ENCODE measurements around the gene PHACTR3. TPM values are rescaled to one million over a fixed set of nuclear protein-coding genes. Genes with fewer than 3 reads are reported as not detected.

Gene PHACTR3
- total RNA-seq, 1 donor from 2014 or later: 6.8 TPM

GRCh38 chr20:59788196-59788735 lies 183.9 kb downstream of the PHACTR3 start:
- DNase-seq (no peak), ATAC-seq (no peak)
- intact Hi-C loops (cut with micrococcal nuclease): no loop called here

DNA sequence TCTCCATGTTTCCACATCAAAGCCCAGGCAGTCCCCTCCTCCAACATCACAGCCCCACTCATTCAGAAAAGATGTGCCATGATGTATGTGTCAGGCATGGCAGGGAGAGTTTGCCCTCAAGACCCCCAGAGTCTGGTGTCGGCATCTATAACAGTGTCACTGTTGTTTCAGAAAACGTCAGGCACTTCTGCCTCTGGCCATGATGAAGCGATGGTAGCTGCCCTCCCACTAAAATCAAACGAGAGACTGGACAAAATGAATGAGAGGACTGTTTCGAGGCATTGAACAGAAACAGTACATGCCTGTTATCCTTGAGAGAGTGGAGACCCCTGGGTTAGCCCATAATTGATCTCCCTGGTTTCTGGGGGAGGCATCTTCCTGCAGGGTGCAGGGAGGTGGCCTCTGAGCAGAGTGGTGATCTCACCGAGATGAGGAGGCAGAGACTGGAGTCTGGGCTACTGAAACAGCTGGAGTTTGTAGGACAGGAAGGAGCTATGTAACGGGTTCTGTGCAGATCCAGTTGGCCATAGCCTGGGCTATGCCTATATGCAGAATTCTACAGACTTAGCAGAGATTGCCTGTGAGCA lies 184.6 kb downstream of the PHACTR3 start:
- DNase-seq (no peak), ATAC-seq (no peak)
- intact Hi-C loops (cut with micrococcal nuclease): no loop called here

DNA sequence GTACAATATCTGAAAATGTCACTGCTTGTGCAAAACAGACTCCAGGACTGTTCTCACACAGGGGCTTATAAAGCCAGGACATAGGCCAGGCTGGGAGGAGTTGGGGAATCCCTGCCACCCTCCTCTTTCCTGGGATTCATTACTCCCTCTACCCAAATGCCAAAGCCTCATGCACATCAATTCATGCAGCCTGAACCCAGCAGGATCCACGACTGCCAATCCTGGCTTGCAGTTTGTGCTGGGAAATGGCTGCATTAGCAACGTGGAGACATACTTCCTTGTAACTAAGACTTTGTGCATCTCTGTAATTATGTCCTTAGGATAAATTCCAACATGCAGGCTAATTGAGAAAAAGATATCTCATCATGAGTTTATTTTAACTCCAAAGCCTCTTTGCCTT lies 185.3 kb downstream of the PHACTR3 start:
- ATAC-seq: no peak
- no peak for DNase-seq
- intact Hi-C loops (cut with micrococcal nuclease): no loop called here

DNA sequence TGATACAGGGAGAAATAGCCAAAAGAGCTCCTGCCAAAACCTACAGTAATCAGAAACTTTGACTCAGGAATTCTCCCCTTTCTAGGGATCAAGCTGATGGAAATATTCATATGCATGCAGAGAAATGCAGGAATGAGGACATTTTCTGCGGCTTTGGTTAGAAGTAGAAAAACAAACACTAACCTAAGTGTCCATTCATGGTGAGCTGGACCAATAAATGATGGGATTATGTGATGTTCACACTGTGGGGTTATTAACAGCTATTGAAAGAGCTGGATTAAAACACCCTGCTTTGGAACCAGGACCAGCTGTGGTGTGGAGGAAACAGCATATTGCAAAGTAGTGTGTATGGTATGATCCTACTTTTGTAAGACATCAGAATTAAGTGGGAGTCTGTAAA lies 186.0 kb downstream of the PHACTR3 start:
- intact Hi-C loops (cut with micrococcal nuclease): no loop called here
- DNase-seq (no peak), ATAC-seq (no peak)

- no peak for ATAC-seq
- DNase-seq: no peak
- intact Hi-C loops (cut with micrococcal nuclease): no loop called here
Measured at GRCh38 chr20:59792300-59792699, 188.0 kb downstream of the PHACTR3 start.

GRCh38 chr20:59794555-59794954 lies 190.2 kb downstream of the PHACTR3 start:
- DNase-seq (no peak), ATAC-seq (no peak)
- intact Hi-C loops (cut with micrococcal nuclease): no loop called here

- DNase-seq (no peak), ATAC-seq (no peak)
- intact Hi-C loops (cut with micrococcal nuclease): no loop called here
Measured at GRCh38 chr20:59800309-59800708, 196.0 kb downstream of the PHACTR3 start.

- no peak for ATAC-seq
- DNase-seq: no peak
- intact Hi-C loops (cut with micrococcal nuclease): no loop called here
Measured at GRCh38 chr20:59802018-59802417, 197.7 kb downstream of the PHACTR3 start.

DNA sequence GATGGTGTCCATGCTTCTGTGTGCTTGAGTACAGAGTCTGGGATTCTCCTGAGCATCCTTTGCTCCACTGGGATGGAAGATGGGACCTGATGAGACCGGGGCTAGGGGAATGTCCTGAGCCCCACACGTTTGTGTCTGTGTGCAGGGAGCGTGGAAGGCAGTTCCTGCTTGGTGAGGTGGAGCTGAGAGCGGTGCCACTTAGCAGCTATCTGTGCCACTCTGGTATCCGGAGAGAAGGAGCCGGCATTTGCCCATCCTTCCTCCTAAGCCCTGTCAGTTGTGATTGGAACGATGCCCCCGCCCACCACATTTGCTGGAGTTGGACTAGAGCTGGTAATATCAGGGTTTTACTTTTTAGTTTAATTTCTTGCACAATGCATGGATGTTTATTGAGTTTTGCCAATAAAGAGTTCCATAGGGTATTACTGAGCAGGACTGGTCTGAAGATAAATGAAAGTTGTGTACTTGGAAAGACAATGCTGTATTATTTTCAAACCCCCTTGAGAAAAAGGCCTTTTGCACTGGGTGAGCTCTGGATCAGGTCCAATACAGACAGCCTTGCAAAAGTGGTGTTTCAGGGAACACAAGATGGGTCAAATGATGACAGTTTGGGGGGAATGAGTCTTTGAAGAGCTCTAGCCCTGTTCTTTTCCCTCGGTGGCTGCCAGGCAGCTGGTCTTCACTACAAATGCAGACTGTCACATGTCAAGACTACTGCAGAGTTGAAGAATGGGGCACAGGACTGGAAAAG lies 198.3 kb downstream of the PHACTR3 start:
- intact Hi-C loops (cut with micrococcal nuclease): no loop called here
- DNase-seq (no peak), ATAC-seq (no peak)

DNA sequence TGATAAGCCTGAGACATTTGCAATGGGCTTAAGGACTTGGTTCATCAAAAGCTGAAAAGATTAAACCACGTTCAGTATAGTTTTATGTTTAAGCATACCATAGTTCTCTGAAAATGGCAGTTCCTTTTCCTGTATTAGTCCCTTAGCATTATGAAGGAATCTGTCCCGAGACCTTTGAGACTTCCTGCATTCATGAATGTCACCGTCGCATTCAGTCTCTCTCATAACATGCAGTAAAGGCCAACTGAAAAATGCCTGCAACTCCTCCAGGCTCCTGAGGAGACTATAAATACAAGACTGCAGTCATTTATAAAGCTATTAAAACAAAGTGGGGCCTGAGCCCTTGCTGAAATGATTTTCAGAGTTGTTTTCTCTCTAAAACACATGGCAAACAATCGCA lies 200.0 kb downstream of the PHACTR3 start:
- ATAC-seq: no peak
- DNase-seq: no peak
- intact Hi-C loops (cut with micrococcal nuclease): no loop called here

- intact Hi-C loops (cut with micrococcal nuclease): no loop called here
- ATAC-seq (no peak), DNase-seq (no peak)
Measured at GRCh38 chr20:59804871-59805665, 200.7 kb downstream of the PHACTR3 start.

GRCh38 chr20:59805786-59806577 lies 201.6 kb downstream of the PHACTR3 start:
- ATAC-seq (no peak), DNase-seq (no peak)
- intact Hi-C loops (cut with micrococcal nuclease): no loop called here

DNA sequence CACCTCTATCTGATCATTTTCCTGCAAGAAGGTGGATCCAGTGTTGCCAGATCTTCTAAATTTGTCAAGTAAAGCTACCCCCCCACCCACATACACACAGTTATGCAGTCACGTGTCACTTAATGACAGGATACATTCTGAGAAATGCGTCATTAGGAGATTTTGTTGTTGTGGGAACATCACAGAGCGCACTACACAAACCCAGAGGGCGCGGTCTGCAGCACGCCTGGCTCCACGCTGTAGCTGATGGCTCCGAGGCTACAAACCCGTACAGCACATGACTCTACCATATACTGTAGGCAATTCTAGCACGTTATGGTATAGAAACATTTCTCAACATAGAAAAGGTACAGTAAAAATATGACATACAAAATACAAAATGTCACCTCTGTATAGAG lies 202.2 kb downstream of the PHACTR3 start:
- no peak for DNase-seq
- intact Hi-C loops (cut with micrococcal nuclease): no loop called here
- no peak for ATAC-seq

DNA sequence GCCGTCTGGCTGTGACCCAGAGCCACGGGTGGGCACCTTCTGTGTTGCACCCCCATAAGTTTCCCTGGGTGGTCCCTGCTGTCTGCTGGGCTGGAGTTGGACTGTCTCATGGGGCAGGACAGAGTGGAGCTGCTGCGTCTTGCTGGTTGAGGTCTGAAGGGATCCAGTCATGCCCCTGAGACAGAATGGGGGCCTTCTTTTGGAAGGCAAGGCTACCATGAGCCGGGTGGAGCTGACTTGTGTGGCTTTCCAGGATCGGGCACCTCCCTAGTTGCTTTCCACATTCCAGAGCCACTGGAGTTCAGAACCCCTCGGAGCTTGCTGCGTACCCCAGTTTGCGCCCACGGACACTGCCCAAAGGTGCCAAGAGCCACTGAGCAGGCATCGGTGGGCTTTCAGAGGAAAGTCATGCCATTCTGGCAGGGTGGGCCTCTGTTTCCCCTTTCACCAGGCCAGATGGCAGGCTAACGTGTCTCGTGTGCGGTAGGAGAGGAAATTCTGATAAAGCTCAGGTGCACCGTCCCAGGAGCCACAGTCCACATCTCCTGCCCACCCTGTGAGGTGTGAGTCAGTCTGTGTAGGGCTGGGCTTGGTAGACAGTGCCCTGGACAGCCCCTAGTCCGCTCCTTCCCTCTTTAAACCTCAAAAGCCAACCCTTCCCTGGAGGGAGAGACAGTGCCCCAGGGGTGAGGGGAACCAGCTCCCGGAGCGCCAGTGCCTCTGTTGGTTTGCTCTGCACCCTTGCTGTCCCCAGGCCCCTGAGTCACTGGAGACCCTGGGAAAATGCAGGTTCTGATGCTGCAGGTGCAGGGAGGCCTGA lies 203.8 kb downstream of the PHACTR3 start:
- intact Hi-C loops (cut with micrococcal nuclease): no loop called here
- ATAC-seq (no peak), DNase-seq (no peak)

DNA sequence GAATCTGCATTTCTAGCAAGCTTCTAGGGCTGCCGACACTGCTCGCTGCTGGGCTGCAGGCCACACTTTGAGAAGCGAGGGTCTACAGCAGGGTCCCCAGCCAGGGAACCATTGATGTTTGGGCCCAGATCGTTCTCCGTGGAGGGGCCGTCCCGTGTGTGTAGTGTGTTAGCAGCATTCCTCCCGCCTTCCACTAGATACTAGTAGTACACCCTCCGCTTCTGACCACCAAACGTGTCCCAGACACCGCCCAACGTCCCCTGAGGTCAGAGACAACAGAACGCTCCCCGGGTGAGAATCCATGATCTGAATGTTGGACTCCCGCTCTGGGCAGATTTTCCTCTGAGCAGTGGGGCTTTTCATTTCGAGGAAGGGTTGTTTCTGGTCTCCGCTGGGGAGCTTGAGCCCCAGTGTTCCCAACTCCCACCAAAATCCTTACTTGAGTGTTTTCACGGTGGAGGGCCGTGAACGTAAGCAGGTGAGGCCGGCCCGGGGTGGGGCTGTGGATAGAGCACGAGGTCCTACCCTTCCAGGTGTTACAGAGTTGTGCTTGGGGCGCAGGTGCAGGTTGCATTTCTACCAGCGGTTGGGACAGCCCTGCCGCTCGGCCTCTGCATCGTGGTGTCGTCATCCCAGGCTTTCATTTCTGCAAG lies 204.5 kb downstream of the PHACTR3 start:
- ATAC-seq (no peak), DNase-seq (no peak)
- intact Hi-C loops (cut with micrococcal nuclease): no loop called here

DNA sequence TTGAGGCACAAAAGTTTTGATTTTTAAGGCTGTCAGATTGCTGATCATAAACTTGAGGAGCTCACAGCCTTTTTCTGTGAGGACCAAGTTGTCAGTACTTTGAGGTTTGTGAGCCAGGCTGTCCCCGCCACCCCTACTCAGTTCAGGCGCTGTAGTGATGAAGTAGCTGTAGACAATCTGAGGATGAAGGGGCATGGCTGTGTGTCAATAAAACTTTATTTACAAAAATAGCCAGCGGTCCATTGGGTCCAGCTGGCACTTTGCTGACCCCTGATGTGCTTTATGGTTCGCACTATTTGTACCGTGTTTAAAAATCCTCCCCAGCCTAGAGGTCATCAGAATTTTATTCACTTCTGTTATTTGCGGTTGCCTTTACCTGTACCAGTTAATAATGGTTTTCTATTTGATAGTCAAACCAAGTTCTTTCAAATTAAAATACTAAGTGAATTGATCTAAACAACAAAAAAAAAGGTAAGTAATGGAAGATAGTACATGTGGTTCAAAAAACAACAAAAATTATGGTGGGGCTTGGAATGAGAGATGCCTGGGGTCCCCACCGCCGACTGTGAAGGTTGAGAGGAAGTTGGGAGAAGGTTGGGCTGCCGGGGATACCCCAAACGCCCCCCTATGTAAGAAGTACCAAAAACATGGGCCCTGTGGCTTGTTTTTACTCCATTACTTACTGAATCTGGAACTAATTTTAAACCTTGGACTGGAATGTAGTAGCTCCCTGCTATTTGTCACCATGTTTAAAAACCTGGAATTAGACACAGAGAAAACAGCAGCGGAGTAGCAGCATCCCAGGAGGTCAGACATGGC lies 205.5 kb downstream of the PHACTR3 start:
- intact Hi-C loops (cut with micrococcal nuclease): no loop called here
- DNase-seq (no peak), ATAC-seq (no peak)

- intact Hi-C loops (cut with micrococcal nuclease): no loop called here
- no peak for DNase-seq
- no peak for ATAC-seq
Measured at GRCh38 chr20:59810449-59811187, 206.3 kb downstream of the PHACTR3 start.

Data from left ventricle myocardium superior (tissue), 1 donor.